CD1c-positive myeloid dendritic cell (primary cell): ENCODE results near the gene ZNF3.
"Not testable (repeated sequence)": the region's sequence is repeated elsewhere in the genome, so short reads cannot be mapped to it uniquely, and the experiment has no call there.

Experiments
- DNase-seq: peaks from one replicate; pipeline ENCODE4 v3.0.0-alpha.2; 2016; ENCODE audit errors: extremely low spot score

Gene ZNF3

GRCh38 chr7:100081535-100082102 lies at the start of gene ZNF3:
Gene ZNF3, minus strand, starts transcription at chr7:100081723. Its CDS starts 4,366 bp downstream, at chr7:100077357.
- peak; percentile 99 for DNase-seq

DNA sequence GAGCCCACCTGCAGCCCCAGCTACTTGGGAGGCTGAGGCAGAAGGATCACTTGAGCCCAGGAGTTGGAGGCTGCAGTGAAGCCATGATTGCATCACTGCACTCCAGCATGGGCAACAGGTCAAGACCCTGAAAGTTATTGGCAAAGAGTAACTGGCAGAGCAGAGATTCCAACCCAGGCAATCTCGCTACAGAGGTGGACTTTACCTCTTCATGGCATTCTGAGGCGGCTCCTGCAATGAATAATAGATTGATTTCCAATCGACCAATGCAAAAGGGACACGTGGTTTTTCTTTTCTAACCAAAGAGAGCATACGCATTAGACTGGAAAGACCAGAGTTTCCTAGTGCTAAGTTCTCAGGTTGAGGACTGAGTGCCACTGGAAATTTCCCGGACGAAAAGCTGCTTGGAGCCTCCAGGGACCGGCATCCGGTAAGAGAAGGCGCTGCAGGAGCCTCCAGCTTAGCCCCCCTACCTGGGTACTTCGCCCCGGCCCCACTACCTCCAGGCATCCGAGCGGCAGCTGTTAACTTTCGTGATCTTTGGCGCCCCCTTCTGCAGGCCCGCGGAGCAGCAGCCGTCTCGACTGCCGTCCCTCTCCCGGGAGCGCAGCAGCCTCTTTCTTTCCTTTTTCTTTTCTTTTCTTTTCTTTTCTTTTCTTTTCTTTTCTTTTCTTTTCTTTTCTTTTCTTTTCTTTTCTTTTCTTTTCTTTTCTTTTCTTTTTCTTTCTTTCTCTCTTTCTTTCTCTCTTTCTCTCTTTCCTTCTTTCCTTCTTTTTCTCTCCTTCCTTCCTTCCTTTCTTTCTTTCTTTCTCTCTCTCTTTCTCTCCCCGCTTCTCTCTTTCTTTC lies 49.3 kb upstream of the ZNF3 start:
- DNase-seq: peak; percentile 80

- DNase-seq: not testable (repeated sequence)
These were observed 48.7 kb upstream of the ZNF3 start for GRCh38 chr7:100130220-100130607.

- no peak for DNase-seq
These were observed 47.1 kb upstream of the ZNF3 start for GRCh38 chr7:100128637-100128963.

DNA sequence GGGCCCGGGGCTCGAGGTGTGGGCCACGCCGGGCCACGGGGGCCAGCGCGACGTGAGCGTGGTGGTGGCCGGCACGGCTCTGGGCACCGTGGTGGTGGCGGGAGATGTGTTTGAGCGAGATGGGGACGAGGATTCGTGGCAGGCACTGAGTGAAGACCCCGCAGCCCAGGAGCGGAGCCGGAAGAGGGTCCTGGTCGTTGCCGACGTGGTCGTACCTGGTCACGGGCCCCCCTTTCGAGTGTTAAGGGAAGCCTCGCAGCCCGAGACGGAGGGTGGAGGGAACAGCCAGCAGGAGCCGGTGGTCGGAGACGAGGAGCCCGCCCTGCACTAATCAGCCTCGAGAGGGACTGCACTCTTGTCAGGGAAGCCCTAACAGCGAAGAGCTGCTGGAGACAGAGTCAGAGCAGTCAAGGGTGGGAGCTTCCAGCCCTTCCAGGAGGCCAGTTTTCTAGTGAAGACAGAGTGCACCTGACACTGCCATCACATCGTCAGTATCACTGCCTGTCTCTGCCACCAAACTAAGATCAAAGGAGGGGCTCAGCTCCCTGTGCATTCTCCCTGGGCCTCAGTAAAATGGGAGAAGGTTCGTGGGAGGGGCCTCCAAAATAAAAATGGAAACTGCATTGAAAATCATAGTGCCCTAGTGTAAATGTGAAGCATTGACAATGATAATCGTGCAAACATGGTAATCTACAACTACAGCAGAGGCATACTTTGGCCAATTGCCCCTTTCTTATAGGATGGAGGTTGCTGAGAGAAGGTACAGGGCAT lies 46.5 kb upstream of the ZNF3 start:
- no peak for DNase-seq

DNA sequence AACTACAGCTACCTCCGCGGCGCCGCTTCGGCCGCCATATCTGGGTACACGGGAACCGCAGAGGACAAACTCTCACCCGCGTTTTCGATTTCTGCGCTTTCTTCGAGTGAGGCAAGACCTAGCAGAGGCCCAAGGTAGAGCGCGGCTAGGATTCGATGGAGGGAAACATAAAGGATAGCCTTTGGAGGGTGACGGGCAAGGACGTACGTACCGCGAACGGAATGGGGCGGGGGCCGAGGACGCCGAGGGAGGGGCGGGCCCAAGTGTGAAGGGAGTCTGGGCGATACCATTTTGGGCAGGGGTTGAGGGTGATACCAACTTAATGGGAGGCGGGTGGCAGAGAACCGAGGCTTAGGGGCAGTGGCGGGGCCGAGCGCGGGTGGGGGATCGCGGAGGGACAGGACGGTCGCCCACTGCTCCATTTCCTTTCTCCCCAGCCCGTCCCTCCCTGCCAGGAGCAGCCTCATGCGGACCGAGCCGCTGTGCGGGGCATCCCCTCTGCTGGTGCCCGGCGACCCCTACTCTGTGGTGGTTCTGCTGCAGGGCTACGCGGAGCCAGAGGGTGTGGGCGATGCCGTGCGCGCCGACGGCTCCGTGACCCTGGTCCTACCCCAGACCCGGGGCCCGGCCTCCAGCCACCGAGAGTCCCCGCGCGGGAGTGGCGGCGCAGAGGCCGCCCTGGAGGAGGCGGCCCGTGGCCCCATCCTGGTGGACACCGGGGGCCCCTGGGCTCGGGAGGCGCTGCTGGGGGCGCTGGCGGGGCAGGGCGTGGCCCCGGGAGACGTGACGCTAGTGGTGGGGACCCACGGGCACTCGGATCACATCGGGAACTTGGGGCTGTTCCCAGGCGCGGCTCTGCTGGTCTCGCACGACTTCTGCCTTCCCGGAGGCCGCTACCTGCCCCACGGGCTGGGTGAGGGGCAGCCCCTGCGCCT lies 45.7 kb upstream of the ZNF3 start, which contains the start of gene MBLAC1:
Gene MBLAC1, plus strand, starts transcription at position 37 of the 935 bp plus-strand sequence. Its CDS starts 429 bp downstream, at position 466.
- DNase-seq: peak; percentile 94

- DNase-seq: no peak
These were observed 44.9 kb upstream of the ZNF3 start for GRCh38 chr7:100126239-100126930.

- no peak for DNase-seq
These were observed 43.0 kb upstream of the ZNF3 start for GRCh38 chr7:100124301-100125230.

DNA sequence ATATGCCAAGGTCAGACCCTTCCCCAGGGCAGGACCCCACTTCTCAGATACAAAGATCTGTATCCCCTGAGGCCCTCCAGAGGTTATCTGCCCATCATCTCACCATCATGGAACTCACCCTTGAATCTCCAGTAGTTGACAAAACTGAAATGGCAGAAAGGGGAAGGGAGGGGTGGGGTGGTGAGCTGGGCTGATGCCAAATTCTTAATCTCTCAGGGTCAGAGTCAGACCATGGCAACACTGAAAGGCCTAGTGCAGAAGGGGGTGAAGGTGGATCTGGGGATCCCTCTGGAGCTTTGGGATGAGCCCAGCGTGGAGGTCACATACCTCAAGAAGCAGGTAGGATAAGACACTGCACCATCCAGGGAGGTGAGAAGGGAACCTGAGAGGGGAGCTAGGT lies 41.0 kb upstream of the ZNF3 start:
- DNase-seq: no peak

DNA sequence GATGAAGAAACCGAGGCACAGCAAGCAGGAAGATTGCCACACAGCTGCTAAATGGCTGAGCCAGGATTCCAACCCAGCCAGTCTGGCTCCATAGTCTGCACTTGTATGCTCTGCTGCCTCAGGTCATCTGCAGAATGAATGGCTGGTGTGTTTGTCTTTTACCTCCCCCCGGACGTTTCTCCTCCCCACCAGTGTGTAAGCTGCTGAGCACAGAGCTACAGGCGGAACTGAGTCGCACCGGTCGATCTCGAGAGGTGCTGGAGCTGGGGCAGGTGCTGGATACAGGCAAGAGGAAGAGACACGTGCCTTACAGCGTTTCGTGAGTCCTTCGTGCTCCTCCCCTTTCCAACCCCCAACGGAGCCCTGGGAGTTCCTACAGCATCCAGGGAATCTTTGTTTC lies 40.5 kb upstream of the ZNF3 start:
- no peak for DNase-seq

GRCh38 chr7:100120733-100121036 lies 39.2 kb upstream of the ZNF3 start:
- no peak for DNase-seq

DNA sequence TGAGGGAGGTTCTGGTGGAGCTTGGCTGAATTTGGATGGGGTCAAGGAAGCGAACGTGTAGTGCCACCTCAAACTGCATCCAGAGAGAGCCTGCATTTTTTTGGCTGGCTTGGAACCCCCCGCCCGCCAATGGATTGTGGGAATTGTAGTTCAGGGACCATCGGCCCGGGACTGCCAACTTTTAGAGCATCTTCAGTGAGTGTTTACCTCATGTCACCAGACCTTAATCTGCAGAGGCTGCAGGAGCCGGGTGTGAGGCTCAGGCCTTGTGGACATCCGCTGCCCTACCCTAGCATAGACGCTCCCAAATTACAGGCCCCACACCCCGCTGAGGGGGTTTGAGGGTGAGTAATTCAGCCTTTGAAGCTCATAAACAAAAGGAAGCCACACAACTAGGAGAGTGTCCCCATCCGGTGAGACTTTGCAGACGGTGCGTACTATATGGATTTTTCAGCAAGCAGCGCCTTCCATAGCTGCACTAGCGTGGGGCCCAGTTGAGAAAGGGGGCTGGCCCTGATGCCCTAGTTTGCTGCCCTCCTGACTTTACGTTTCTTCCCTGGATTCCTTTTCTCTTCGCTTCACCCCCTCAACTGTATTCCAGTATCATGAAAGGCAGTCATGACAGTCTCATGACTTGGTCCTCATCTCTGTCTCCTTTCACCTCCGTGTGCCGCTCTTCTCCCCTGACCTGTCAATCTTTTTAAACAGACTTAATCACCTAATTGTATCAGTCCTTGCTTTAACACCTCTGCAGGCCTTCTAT lies 38.6 kb upstream of the ZNF3 start:
- peak; percentile 50 for DNase-seq

GRCh38 chr7:100119072-100119969 lies 37.8 kb upstream of the ZNF3 start, which contains the start of the genes CNPY4 and TAF6:
Gene CNPY4, plus strand, starts transcription at chr7:100119634. Its CDS starts 111 bp downstream, at chr7:100119745.
Gene TAF6, minus strand, starts transcription at chr7:100119358. Its CDS starts 5,149 bp downstream, at chr7:100114209.
- peak; percentile 97 for DNase-seq

GRCh38 chr7:100118388-100119071 lies 37.0 kb upstream of the ZNF3 start:
- no peak for DNase-seq

GRCh38 chr7:100115026-100115425 lies 33.5 kb upstream of the ZNF3 start:
- DNase-seq: no peak

- DNase-seq: no peak
These were observed 30.4 kb upstream of the ZNF3 start for GRCh38 chr7:100111914-100112313.

DNA sequence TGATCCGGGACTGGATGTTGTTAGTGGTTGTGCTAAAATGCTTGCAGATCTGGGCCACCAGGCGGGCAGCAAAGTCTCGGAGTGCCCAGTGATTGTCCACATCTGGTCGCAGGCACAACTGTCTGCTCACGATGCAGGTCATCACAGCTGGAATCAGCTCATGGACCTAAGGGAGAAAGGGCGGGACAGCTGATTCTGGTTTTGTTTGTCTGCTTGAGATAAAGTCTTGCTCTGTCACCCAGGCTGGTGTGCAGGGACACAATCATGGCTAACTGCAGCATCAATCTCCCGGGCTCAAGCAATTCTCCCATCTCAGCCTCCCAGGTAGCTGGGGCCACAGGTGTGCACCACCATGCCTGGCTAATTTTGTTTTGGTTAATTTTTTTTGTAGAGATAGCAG lies 29.6 kb upstream of the ZNF3 start:
- no peak for DNase-seq
